HAP-1 (cell line): Measurements from ENCODE around the gene ERLEC1.

Experiments used
- DNase-seq, 2 experiments: peaks; one replicate each; pipeline ENCODE4 v3.0.0-alpha.2; 2016 to 2020; ENCODE audit warnings: low spot score in 2 of 2
- H3K27me3 ChIP-seq: fragments of 250-450 bp; sonication (Bioruptor Pico); 2 replicates; pipeline ENCODE4 v1.5.1; 2020; ENCODE audit warnings: low read depth, mild to moderate bottlenecking, moderate library complexity
- H3K36me3 ChIP-seq: fragments of 250-450 bp; sonication (Bioruptor Pico); replicated peaks from 2 replicates; pipeline ENCODE4 v1.5.1; 2020; ENCODE audit warnings: mild to moderate bottlenecking
- H3K4me1 ChIP-seq: fragments of 250-450 bp; sonication (Bioruptor Pico); 2 replicates; pipeline ENCODE4 v1.5.1; 2020; ENCODE audit warnings: mild to moderate bottlenecking
- H3K4me3 ChIP-seq: fragments of 250-450 bp; sonication (Bioruptor Pico); 2 replicates; pipeline ENCODE4 v1.5.1; 2020; ENCODE audit warnings: mild to moderate bottlenecking, moderate library complexity
- H3K9me3 ChIP-seq: fragments of 250-450 bp; sonication (Bioruptor Pico); 2 replicates; pipeline ENCODE4 v1.5.1; 2020; ENCODE audit warnings: mild to moderate bottlenecking, moderate library complexity
- in situ Hi-C: fragments of 300-500 bp; cut with MboI; formaldehyde crosslinking; loops from 3 replicates; pipeline ENCODE4 v1.14.3; 2020; ENCODE audit warnings: low sequenced_read_pairs, inconsistent platforms, mixed read lengths

ERLEC1 gene

GRCh38 chr2:53767405-53768241, 19.2 kb upstream of the ERLEC1 start, which contains the start of gene CHAC2:
Gene CHAC2 (plus strand): TSS chr2:53767804. CDS start chr2:53767887, 83 bp downstream.
- peaks cover 22% of the 10 kb centered on the region for H3K4me1 ChIP-seq
- H3K4me3 ChIP-seq = peak within 1 kb of the TSS; percentile 79
- peaks cover 6% of the 10 kb centered on the region for H3K36me3 ChIP-seq
- peak; percentile 86 to 89 for DNase-seq
- in situ Hi-C loops = no loop called here
- no peaks in the 10 kb centered on the region for H3K9me3 ChIP-seq
- no peaks in the 10 kb centered on the region for H3K27me3 ChIP-seq

GRCh38 chr2:53768242-53768542, 18.7 kb upstream of the ERLEC1 start:
- Histone ChIP-seq H3K4me3 (peak overlapping the region; percentile 79), H3K9me3 (no peaks in the 10 kb centered on the region), H3K36me3 (peaks cover 4% of the 10 kb centered on the region), H3K4me1 (peaks cover 22% of the 10 kb centered on the region), H3K27me3 (no peaks in the 10 kb centered on the region)
- peak; percentile 47 to 74 for DNase-seq
- in situ Hi-C loops = no loop called here

GRCh38 chr2:53769318-53769945, 17.4 kb upstream of the ERLEC1 start:
- in situ Hi-C loops = no loop called here
- Histone ChIP-seq H3K4me1 (peaks cover 22% of the 10 kb centered on the region), H3K27me3 (no peaks in the 10 kb centered on the region), H3K9me3 (no peaks in the 10 kb centered on the region), H3K4me3 (no peak overlapping the region), H3K36me3 (no peaks in the 10 kb centered on the region; the same call in none of the 2 replicates)
- no peak for DNase-seq

GRCh38 chr2:53770264-53770663, 16.6 kb upstream of the ERLEC1 start:
- Histone ChIP-seq H3K9me3 (no peaks in the 10 kb centered on the region), H3K4me1 (peaks cover 22% of the 10 kb centered on the region), H3K27me3 (no peaks in the 10 kb centered on the region), H3K4me3 (no peak overlapping the region), H3K36me3 (no peaks in the 10 kb centered on the region; the same call in none of the 2 replicates)
- in situ Hi-C loops = no loop called here
- DNase-seq = no peak

GRCh38 chr2:53777134-53777533, 9.7 kb upstream of the ERLEC1 start:
- Histone ChIP-seq H3K36me3 (peaks cover 21% of the 10 kb centered on the region), H3K4me1 (no peaks in the 10 kb centered on the region), H3K27me3 (no peaks in the 10 kb centered on the region), H3K9me3 (no peaks in the 10 kb centered on the region), H3K4me3 (no peak overlapping the region)
- DNase-seq = no peak
- in situ Hi-C loops = no loop called here

GRCh38 chr2:53778536-53779162, 8.2 kb upstream of the ERLEC1 start:
- in situ Hi-C loops = no loop called here
- Histone ChIP-seq H3K4me3 (no peak overlapping the region), H3K9me3 (no peaks in the 10 kb centered on the region), H3K4me1 (no peaks in the 10 kb centered on the region), H3K27me3 (no peaks in the 10 kb centered on the region), H3K36me3 (peaks cover 21% of the 10 kb centered on the region)
- no peak for DNase-seq

GRCh38 chr2:53780056-53780455, 6.8 kb upstream of the ERLEC1 start:
- Histone ChIP-seq H3K36me3 (peaks cover 21% of the 10 kb centered on the region), H3K27me3 (no peaks in the 10 kb centered on the region), H3K4me3 (no peak overlapping the region), H3K4me1 (peaks cover 1% of the 10 kb centered on the region), H3K9me3 (no peaks in the 10 kb centered on the region)
- in situ Hi-C loops = no loop called here
- DNase-seq = no peak

GRCh38 chr2:53782676-53783075, 4.2 kb upstream of the ERLEC1 start:
- H3K4me3 ChIP-seq = no peak overlapping the region
- peaks cover 2% of the 10 kb centered on the region for H3K4me1 ChIP-seq
- DNase-seq = no peak
- H3K36me3 ChIP-seq = peaks cover 11% of the 10 kb centered on the region
- in situ Hi-C loops = no loop called here
- H3K9me3 ChIP-seq = no peaks in the 10 kb centered on the region
- H3K27me3 ChIP-seq = no peaks in the 10 kb centered on the region

- Histone ChIP-seq H3K27me3 (no peaks in the 10 kb centered on the region), H3K4me3 (no peak overlapping the region), H3K9me3 (no peaks in the 10 kb centered on the region), H3K4me1 (peaks cover 2% of the 10 kb centered on the region), H3K36me3 (peaks cover 4% of the 10 kb centered on the region)
- no peak for DNase-seq
- in situ Hi-C loops = no loop called here
Measured at GRCh38 chr2:53784436-53784835, 2.4 kb upstream of the ERLEC1 start.

GRCh38 chr2:53785366-53785765, 1.5 kb upstream of the ERLEC1 start:
- DNase-seq = peak in 1 of 2 experiments; percentile 16
- H3K27me3 ChIP-seq = no peaks in the 10 kb centered on the region
- H3K36me3 ChIP-seq = peaks cover 4% of the 10 kb centered on the region
- H3K4me1 ChIP-seq = peaks cover 2% of the 10 kb centered on the region
- H3K4me3 ChIP-seq = peak overlapping the region; percentile 88
- no peaks in the 10 kb centered on the region for H3K9me3 ChIP-seq
- in situ Hi-C loops = no loop called here

- H3K9me3 ChIP-seq = no peaks in the 10 kb centered on the region
- peak in 1 of 2 experiments; percentile 37 for DNase-seq
- peak overlapping the region; percentile 88 for H3K4me3 ChIP-seq
- H3K36me3 ChIP-seq = no peaks in the 10 kb centered on the region; the same call in 1 of the 2 replicates
- peaks cover 2% of the 10 kb centered on the region for H3K4me1 ChIP-seq
- in situ Hi-C loops = no loop called here
- H3K27me3 ChIP-seq = no peaks in the 10 kb centered on the region
Measured at GRCh38 chr2:53786352-53786704, 516 bp upstream of the ERLEC1 start.

- DNase-seq = no peak
- in situ Hi-C loops = no loop called here
- H3K27me3 ChIP-seq = no peaks in the 10 kb centered on the region
- H3K4me1 ChIP-seq = peaks cover 2% of the 10 kb centered on the region
- no peaks in the 10 kb centered on the region for H3K9me3 ChIP-seq
- no peaks in the 10 kb centered on the region for H3K36me3 ChIP-seq
- peak overlapping the region; percentile 88 for H3K4me3 ChIP-seq
Measured at GRCh38 chr2:53787614-53788289, 908 bp downstream of the ERLEC1 start.

- no peak overlapping the region for H3K4me3 ChIP-seq
- no peak for DNase-seq
- no peaks in the 10 kb centered on the region for H3K27me3 ChIP-seq
- in situ Hi-C loops = no loop called here
- no peaks in the 10 kb centered on the region for H3K4me1 ChIP-seq
- no peaks in the 10 kb centered on the region for H3K9me3 ChIP-seq
- peaks cover 14% of the 10 kb centered on the region for H3K36me3 ChIP-seq
Measured at GRCh38 chr2:53793261-53793660, 6.4 kb downstream of the ERLEC1 start.

GRCh38 chr2:53793821-53794220, 7.0 kb downstream of the ERLEC1 start:
- no peak for DNase-seq
- Histone ChIP-seq H3K4me1 (no peaks in the 10 kb centered on the region), H3K4me3 (no peak overlapping the region), H3K36me3 (peaks cover 14% of the 10 kb centered on the region), H3K27me3 (no peaks in the 10 kb centered on the region), H3K9me3 (no peaks in the 10 kb centered on the region)
- in situ Hi-C loops = no loop called here
